WI38 (cell line): Measurements from ENCODE around the gene FEZ2.

Experiments
- H3K4me3 ChIP-seq: 2 replicates; pipeline ENCODE4 v1.5.1; 2011; ENCODE audit warnings: low read depth, mild to moderate bottlenecking, control low read depth, low read length
- CTCF ChIP-seq: IDR thresholded peaks from 2 replicates; pipeline ENCODE4 v1.5.1; 2012; ENCODE audit warnings: low read depth, mild to moderate bottlenecking, control low read depth, low read length

The FEZ2 gene

GRCh38 chr2:36516136-36516870 is 81.7 kb downstream of the FEZ2 start:
- TF ChIP-seq CTCF, result no peak
- H3K4me3 ChIP-seq, result no peak overlapping the region

- no peak for TF ChIP-seq CTCF
- H3K4me3 ChIP-seq, result no peak overlapping the region
These were observed 82.4 kb downstream of the FEZ2 start for GRCh38 chr2:36515538-36515937.

- TF ChIP-seq CTCF, result no peak
- no peak overlapping the region for H3K4me3 ChIP-seq
These were observed 84.3 kb downstream of the FEZ2 start for GRCh38 chr2:36513661-36514060.

- no peak for TF ChIP-seq CTCF
- no peak overlapping the region for H3K4me3 ChIP-seq
These were observed 85.3 kb downstream of the FEZ2 start for GRCh38 chr2:36512705-36513104.

- no peak for TF ChIP-seq CTCF
- no peak overlapping the region for H3K4me3 ChIP-seq
These were observed 85.9 kb downstream of the FEZ2 start for GRCh38 chr2:36511858-36512603.

GRCh38 chr2:36509075-36509474 is 88.9 kb downstream of the FEZ2 start:
- H3K4me3 ChIP-seq, result no peak overlapping the region
- TF ChIP-seq CTCF, result no peak

- H3K4me3 ChIP-seq, result no peak overlapping the region
- peak; percentile 88 for TF ChIP-seq CTCF
These were observed 90.6 kb downstream of the FEZ2 start for GRCh38 chr2:36507408-36507812.
